ENCODE results near the gene MAFG.

DNA sequence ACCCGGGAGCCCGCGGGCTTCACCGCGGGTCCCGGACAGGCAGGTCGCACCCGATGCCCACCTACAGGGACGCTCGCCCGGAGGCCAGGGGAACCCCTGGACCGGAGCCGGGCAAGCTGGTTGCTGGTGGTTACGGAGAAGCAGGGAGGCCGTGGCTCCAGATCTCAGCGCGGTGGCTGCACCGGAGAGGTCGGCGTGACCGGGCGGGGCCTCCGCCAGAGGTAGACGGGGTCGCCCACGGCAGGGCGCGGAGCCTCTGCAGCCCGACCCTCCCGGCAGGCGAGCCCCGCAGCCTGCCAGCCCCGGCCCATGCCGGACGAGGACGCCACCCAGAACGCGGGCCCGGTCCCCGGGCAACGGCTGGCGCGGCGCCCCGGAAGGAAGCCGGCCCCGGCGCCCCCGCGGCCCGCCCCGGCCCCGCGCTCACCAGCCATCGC, 16.7 kb downstream of the MAFG start:
- TF ChIP-seq, protein P1, sequence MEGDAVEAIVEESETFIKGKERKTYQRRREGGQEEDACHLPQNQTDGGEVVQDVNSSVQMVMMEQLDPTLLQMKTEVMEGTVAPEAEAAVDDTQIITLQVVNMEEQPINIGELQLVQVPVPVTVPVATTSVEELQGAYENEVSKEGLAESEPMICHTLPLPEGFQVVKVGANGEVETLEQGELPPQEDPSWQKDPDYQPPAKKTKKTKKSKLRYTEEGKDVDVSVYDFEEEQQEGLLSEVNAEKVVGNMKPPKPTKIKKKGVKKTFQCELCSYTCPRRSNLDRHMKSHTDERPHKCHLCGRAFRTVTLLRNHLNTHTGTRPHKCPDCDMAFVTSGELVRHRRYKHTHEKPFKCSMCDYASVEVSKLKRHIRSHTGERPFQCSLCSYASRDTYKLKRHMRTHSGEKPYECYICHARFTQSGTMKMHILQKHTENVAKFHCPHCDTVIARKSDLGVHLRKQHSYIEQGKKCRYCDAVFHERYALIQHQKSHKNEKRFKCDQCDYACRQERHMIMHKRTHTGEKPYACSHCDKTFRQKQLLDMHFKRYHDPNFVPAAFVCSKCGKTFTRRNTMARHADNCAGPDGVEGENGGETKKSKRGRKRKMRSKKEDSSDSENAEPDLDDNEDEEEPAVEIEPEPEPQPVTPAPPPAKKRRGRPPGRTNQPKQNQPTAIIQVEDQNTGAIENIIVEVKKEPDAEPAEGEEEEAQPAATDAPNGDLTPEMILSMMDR (IDR thresholded peaks at IDR 0.05): no peak
- no peak for TF ChIP-seq POLR2A (IDR thresholded peaks at IDR 0.05)
